T-cell (primary cell): Measurements from ENCODE around the gene TMEM98. TPM values are rescaled to one million over a fixed set of nuclear protein-coding genes. Genes with fewer than 3 reads are reported as not detected.
"Not testable (repeated sequence)": the region's sequence is repeated elsewhere in the genome, so short reads cannot be mapped to it uniquely, and the experiment has no call there.

Experiments used
- ATAC-seq, 4 experiments: fragments of 200-7000 bp in 3 of 4; fragments of 150-1000 bp in 1 of 4; cut with Tn5 transposase; replicated peaks in 1 of 4; 1 replicate in 3 of 4; 2 replicates in 1 of 4; pipeline ENCODE4 v1.10.0; 2021; ENCODE audit warnings: moderate library complexity in 3 of 4, mild to moderate bottlenecking in 2 of 4, moderate number of reproducible peaks in 1 of 4
- CTCF ChIA-PET, 2 donors: fragments of 300-600 bp; sonication (Branson Sonifier 250); formaldehyde crosslinking; loops; one replicate each; lab custom pipeline; 2022; ENCODE audit warnings: antibody characterized with exemption in 2 of 2; lab: Charles Lee
- POLR2A ChIA-PET, 2 donors: fragments of 300-600 bp; sonication (Branson Sonifier 250); formaldehyde crosslinking; loops; one replicate each; lab custom pipeline; 2022; ENCODE audit warnings: antibody characterized with exemption in 2 of 2; lab: Charles Lee
- DNase-seq, 35 experiments: peaks; one replicate each; pipeline versions ENCODE4 v3.0.0 to v3.0.0-alpha.2; 2013 to 2023
- H3K27ac ChIP-seq: one replicate; pipeline ENCODE4 v1.5.1; 2013; ENCODE audit warnings: low read length
- H3K27me3 ChIP-seq, 2 experiments: replicated peaks in 1 of 2; 1 replicate in 1 of 2; 2 replicates in 1 of 2; pipeline versions ENCODE4 v1.6.1 to v1.7.0; 2013; ENCODE audit warnings: low read length in 1 of 2, mixed read lengths in 1 of 2; ENCODE audit not compliant: control insufficient read depth in 2 of 2, insufficient read depth in 2 of 2; ENCODE audit errors: extremely low read depth in 1 of 2
- H3K36me3 ChIP-seq, 2 donors: 1 replicate in 1 of 2; 2 replicates in 1 of 2; pipeline versions ENCODE4 v1.6.1 to v1.7.0; 2013; ENCODE audit warnings: low read length in 1 of 2; ENCODE audit not compliant: control insufficient read depth in 2 of 2, insufficient read depth in 1 of 2; ENCODE audit errors: extremely low read depth in 1 of 2
- H3K4me1 ChIP-seq, 2 experiments: 1 replicate in 1 of 2; 2 replicates in 1 of 2; pipeline versions ENCODE4 v1.6.1 to v1.7.0; 2013; ENCODE audit warnings: low read length in 2 of 2, mixed read lengths in 1 of 2; ENCODE audit not compliant: insufficient read depth in 2 of 2, control insufficient read depth in 1 of 2; ENCODE audit errors: extremely low read depth in 1 of 2
- H3K4me3 ChIP-seq, 2 donors: 1 replicate in 1 of 2; 2 replicates in 1 of 2; pipeline versions ENCODE4 v1.5.1 to v1.7.0; 2013; ENCODE audit warnings: mild to moderate bottlenecking in 2 of 2, low read length in 1 of 2, moderate library complexity in 1 of 2; ENCODE audit not compliant: control insufficient read depth in 1 of 2; ENCODE audit errors: extremely low read depth in 1 of 2
- H3K9me3 ChIP-seq: 2 replicates; pipeline ENCODE4 v1.7.0; 2013
- H3K27ac Mint-ChIP-seq, 2 donors: one replicate each; pipeline ENCODE4 v1.8.0; 2020 to 2021; ENCODE audit warnings: mild to moderate bottlenecking in 2 of 2, mixed read lengths in 2 of 2
- H3K27me3 Mint-ChIP-seq, 2 donors: one replicate each; pipeline ENCODE4 v1.8.0; 2021 to 2022; ENCODE audit warnings: mixed read lengths in 2 of 2
- H3K36me3 Mint-ChIP-seq: one replicate; pipeline ENCODE4 v1.8.0; 2021; ENCODE audit warnings: mixed read lengths
- H3K4me1 Mint-ChIP-seq, 3 donors: one replicate each; pipeline ENCODE4 v1.8.0; 2020 to 2022; ENCODE audit warnings: mixed read lengths in 3 of 3, mild to moderate bottlenecking in 1 of 3
- H3K4me3 Mint-ChIP-seq, 3 donors: one replicate each; pipeline ENCODE4 v1.8.0; 2020 to 2022; ENCODE audit warnings: mild to moderate bottlenecking in 3 of 3, mixed read lengths in 3 of 3, moderate library complexity in 3 of 3
- H3K9me3 Mint-ChIP-seq, 3 donors: one replicate each; pipeline ENCODE4 v1.8.0; 2020 to 2022; ENCODE audit warnings: mixed read lengths in 3 of 3
- WGBS: methylation state at CpG from one replicate; pipeline ENCODE4 v1.1.5; 2013; ENCODE audit warnings: missing lambda C conversion rate; ENCODE audit not compliant: insufficient coverage; 5-methylcytosine and 5-hydroxymethylcytosine counted together
- total RNA-seq, 35 experiments: library from RNA in 6 of 35; stranded (reverse) in 6 of 35; fragments of 120-200 nt in 1 of 35; gene quantifications; one replicate each; pipeline versions ENCODE4 v1.2.1 to v1.2.4 and lab custom pipeline; 2013 to 2026

The TMEM98 gene
- total RNA-seq, 5 donors from 2014 or later (not counting 1 experiment from before 2014, with no cell fraction given): 0.26 to 0.41 (median 0.36) TPM; not detected in 2

DNA sequence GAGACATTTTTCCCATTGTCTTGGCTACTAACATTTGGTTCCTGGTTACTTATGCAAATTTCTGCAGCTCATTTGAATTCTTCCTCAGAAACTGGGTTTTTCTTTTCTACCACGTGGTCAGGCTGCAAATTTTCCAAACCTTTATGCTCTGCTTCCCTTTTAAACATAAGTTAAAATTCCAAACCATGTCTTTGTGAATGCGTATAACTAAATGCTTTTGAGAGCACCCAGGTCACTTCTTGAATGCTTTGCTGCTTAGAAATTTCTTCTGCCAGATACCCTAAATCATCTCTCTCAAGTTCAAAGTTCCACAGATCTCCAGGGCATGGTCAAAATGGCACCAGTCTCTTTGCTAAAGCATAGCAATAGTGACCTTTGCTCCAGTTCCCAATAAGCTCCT lies 59.9 kb downstream of the TMEM98 start:
- Mint-ChIP-seq H3K27me3 (peaks cover 6 to 32% of the 10 kb centered on the region in 2 donors), H3K9me3 (peaks cover 8 to 15% (median 13%) of the 10 kb centered on the region in 3 donors)
- 61% methylated on average over 2 of the region's 2 CpGs for WGBS
- H3K4me3 ChIP-seq, H3K36me3 Mint-ChIP-seq, ATAC-seq, H3K27ac Mint-ChIP-seq, H3K27ac ChIP-seq, POLR2A ChIA-PET, H3K36me3 ChIP-seq, H3K4me3 Mint-ChIP-seq, H3K4me1 Mint-ChIP-seq, CTCF ChIA-PET, H3K9me3 ChIP-seq, DNase-seq, H3K4me1 ChIP-seq: not testable (repeated sequence)
- H3K27me3 ChIP-seq: peaks cover 0 to 14% of the 10 kb centered on the region in 2 experiments

DNA sequence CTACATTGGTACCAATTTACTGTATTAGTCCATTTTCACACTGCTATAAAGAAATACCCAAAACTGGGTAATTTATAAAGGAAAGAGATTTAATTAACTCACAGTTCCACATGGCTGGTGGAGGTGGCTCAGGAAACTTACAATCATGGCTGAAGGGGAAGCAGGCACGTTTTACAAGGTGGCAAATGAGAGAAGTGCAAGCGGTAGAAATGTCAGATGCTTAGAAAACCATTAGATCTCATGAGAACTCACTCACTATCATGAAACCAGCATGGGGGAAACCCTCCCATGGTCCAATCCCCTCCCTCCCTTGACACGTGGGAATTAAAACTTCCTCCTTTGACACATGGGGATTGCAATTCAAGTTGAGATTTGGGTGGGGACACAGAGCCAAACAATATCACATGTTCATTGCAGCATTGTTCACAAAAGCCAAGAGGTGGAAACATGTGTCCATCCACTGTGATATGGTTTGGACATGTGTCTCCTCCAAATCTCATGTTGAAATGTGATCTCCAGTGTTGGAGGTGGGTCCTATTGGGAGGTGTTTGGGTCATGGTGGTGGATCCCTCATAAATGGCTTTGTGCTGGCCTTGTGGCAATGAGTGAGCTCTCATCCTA lies 60.6 kb downstream of the TMEM98 start:
- Histone ChIP-seq H3K9me3 (no peaks in the 10 kb centered on the region), H3K27ac (no peak overlapping the region), H3K36me3 (no peaks in the 10 kb centered on the region), H3K4me3 (no peak overlapping the region), H3K4me1 (no peaks in the 10 kb centered on the region), H3K27me3 (peaks cover 0 to 10% of the 10 kb centered on the region in 2 experiments)
- no peak overlapping the region for H3K4me3 Mint-ChIP-seq
- H3K36me3 Mint-ChIP-seq: no peaks in the 10 kb centered on the region
- no CpG with 5 or more reads among the region's 3 CpGs for WGBS
- H3K9me3 Mint-ChIP-seq: peaks cover 8 to 15% (median 13%) of the 10 kb centered on the region in 3 donors
- CTCF ChIA-PET: no interaction called here
- no peak for DNase-seq
- POLR2A ChIA-PET: no interaction called here
- H3K27me3 Mint-ChIP-seq: peaks cover 6 to 32% of the 10 kb centered on the region in 2 donors
- ATAC-seq: no peak
- no peaks in the 10 kb centered on the region for H3K4me1 Mint-ChIP-seq
- no peak overlapping the region for H3K27ac Mint-ChIP-seq

DNA sequence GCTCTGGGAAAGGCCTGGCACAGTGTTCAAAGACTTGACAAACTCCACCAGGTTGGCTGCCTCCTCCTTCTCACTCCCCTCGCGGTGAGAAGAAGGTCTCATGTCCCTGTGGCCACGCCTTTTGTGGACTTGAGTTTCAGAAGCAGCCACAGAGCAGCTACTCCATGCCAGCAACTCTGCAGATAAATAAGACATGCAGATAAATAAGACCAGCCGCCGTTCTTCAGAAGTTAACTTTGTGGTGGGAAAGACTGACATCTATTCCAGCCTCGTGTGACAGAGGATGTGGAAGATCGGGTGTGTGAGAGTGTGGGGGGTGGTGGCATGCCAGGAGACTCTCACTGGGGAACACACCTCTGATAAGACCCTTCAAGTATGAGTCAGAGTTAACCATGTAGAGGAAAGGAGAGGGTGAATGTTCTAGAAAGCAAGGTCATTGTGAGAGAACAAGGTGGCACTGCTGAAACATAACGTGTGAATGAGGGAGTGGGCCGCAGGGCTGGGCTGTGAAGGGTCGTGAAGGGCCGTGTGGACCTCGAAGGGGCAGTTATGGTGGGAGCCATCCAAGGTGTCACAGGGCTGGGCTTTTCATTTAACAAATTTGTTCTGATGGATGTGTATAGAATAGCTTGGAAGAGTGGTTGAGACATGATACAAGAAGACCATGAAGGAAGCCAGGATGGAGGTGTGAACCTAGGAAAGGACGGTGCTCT lies 64.5 kb downstream of the TMEM98 start:
- CTCF ChIA-PET: no interaction called here
- H3K36me3 ChIP-seq: no peaks in the 10 kb centered on the region
- no peaks in the 10 kb centered on the region for H3K4me1 ChIP-seq
- POLR2A ChIA-PET: no interaction called here
- no peak for ATAC-seq
- no peaks in the 10 kb centered on the region for H3K9me3 ChIP-seq
- H3K4me3 ChIP-seq: no peak overlapping the region
- Mint-ChIP-seq H3K4me3 (no peak overlapping the region), H3K9me3 (peaks cover 8 to 15% (median 13%) of the 10 kb centered on the region in 3 donors), H3K27ac (no peak overlapping the region), H3K27me3 (peaks cover 4 to 16% of the 10 kb centered on the region in 2 donors), H3K4me1 (no peaks in the 10 kb centered on the region), H3K36me3 (no peaks in the 10 kb centered on the region)
- peaks cover 0 to 27% of the 10 kb centered on the region in 2 experiments for H3K27me3 ChIP-seq
- no peak for DNase-seq
- no peak overlapping the region for H3K27ac ChIP-seq
- 76% methylated on average over 10 of the region's 13 CpGs for WGBS

DNA sequence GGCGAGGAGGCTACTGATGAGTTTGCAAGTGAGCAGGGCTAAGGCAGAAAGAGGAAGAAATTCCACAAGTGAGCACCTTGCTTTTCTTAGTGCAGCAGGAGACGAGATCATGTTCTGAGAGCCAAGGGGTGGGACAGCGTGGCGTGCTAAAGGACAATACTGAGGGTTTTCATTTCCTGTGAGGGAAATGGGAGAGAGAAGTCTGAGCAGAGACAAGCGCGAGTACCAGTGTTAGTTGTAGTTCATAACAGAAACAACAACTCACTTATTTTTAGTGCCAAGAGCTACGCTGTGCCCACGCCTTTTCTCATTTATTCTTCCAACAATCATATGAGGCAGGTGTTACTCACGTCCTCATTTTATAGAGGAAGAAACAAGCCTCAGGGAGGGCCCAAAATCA lies 66.0 kb downstream of the TMEM98 start:
- Histone ChIP-seq H3K36me3 (no peaks in the 10 kb centered on the region), H3K4me3 (no peak overlapping the region), H3K27ac (no peak overlapping the region), H3K4me1 (peaks cover 0 to 6% of the 10 kb centered on the region in 2 experiments), H3K27me3 (peaks cover 0 to 41% of the 10 kb centered on the region in 2 experiments), H3K9me3 (no peaks in the 10 kb centered on the region)
- DNase-seq: no peak
- WGBS: 7% methylated on average over 2 of the region's 9 CpGs
- Mint-ChIP-seq H3K36me3 (no peaks in the 10 kb centered on the region), H3K4me3 (no peak overlapping the region), H3K27me3 (peaks cover 9 to 26% of the 10 kb centered on the region in 2 donors), H3K9me3 (peaks cover 0 to 4% (median 4%) of the 10 kb centered on the region in 3 donors), H3K4me1 (peaks cover 5 to 6% (median 5%) of the 10 kb centered on the region in 3 donors), H3K27ac (no peak overlapping the region)
- no peak for ATAC-seq
- ChIA-PET POLR2A (no interaction called here), CTCF (no interaction called here)

Other genes starting within 250 kb of the TMEM98 start
- 10 to 100 TPM in 2 of 5 donors, 1 to 10 TPM in 3; 8.3 to 11.1 (median 9.5) TPM for gene MYO1D, start 51.0 kb upstream of the TMEM98 start, total RNA-seq
- not detected for gene SPACA3, start 63.7 kb downstream of the TMEM98 start, total RNA-seq